ENCODE data around the gene ACSS2.

GRCh38 chr20:34874094-34874654 lies 2.2 kb upstream of the ACSS2 start:
- TF ChIP-seq CTCF (IDR thresholded peaks at IDR 0.05) (peak; percentile 89), POLR2A (IDR thresholded peaks at IDR 0.05) (no peak), EP300 (IDR thresholded peaks at IDR 0.05) (no peak)
